GM18519 (cell line): ENCODE measurements around the gene ISLR2.

ENCODE experiments used
- ATAC-seq: cut with Tn5 transposase; IDR thresholded peaks from one replicate; pipeline ENCODE4 v1.9.1; 2021; ENCODE audit warnings: mild to moderate bottlenecking, moderate library complexity; ENCODE audit not compliant: unreplicated experiment, low FRiP score

Gene ISLR2

DNA sequence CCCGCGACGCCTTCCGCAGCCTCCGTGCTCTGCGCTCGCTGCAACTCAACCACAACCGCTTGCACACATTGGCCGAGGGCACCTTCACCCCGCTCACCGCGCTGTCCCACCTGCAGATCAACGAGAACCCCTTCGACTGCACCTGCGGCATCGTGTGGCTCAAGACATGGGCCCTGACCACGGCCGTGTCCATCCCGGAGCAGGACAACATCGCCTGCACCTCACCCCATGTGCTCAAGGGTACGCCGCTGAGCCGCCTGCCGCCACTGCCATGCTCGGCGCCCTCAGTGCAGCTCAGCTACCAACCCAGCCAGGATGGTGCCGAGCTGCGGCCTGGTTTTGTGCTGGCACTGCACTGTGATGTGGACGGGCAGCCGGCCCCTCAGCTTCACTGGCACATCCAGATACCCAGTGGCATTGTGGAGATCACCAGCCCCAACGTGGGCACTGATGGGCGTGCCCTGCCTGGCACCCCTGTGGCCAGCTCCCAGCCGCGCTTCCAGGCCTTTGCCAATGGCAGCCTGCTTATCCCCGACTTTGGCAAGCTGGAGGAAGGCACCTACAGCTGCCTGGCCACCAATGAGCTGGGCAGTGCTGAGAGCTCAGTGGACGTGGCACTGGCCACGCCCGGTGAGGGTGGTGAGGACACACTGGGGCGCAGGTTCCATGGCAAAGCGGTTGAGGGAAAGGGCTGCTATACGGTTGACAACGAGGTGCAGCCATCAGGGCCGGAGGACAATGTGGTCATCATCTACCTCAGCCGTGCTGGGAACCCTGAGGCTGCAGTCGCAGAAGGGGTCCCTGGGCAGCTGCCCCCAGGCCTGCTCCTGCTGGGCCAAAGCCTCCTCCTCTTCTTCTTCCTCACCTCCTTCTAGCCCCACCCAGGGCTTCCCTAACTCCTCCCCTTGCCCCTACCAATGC is 45.1 kb downstream of the ISLR2 start:
- no peak for ATAC-seq

DNA sequence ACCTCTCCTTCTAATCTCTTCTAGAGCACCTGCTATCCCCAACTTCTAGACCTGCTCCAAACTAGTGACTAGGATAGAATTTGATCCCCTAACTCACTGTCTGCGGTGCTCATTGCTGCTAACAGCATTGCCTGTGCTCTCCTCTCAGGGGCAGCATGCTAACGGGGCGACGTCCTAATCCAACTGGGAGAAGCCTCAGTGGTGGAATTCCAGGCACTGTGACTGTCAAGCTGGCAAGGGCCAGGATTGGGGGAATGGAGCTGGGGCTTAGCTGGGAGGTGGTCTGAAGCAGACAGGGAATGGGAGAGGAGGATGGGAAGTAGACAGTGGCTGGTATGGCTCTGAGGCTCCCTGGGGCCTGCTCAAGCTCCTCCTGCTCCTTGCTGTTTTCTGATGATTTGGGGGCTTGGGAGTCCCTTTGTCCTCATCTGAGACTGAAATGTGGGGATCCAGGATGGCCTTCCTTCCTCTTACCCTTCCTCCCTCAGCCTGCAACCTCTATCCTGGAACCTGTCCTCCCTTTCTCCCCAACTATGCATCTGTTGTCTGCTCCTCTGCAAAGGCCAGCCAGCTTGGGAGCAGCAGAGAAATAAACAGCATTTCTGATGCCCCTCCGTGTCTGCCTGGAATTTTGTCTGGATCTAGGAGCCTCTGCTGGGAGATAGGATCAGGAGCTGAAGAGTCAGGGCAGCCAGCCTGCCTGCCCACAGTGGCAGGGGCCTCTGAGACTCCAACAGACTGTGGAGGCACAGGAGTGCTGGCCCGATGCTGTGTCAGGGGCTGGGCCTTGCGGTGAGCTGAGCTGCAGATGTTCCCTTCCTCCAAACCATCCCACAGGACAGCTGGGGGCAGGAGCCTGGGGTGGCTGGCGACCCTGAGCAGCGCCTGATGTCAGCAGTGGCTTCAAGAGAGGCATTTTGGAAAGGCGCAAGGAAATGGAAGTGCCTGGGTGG is 46.2 kb downstream of the ISLR2 start:
- ATAC-seq = no peak

DNA sequence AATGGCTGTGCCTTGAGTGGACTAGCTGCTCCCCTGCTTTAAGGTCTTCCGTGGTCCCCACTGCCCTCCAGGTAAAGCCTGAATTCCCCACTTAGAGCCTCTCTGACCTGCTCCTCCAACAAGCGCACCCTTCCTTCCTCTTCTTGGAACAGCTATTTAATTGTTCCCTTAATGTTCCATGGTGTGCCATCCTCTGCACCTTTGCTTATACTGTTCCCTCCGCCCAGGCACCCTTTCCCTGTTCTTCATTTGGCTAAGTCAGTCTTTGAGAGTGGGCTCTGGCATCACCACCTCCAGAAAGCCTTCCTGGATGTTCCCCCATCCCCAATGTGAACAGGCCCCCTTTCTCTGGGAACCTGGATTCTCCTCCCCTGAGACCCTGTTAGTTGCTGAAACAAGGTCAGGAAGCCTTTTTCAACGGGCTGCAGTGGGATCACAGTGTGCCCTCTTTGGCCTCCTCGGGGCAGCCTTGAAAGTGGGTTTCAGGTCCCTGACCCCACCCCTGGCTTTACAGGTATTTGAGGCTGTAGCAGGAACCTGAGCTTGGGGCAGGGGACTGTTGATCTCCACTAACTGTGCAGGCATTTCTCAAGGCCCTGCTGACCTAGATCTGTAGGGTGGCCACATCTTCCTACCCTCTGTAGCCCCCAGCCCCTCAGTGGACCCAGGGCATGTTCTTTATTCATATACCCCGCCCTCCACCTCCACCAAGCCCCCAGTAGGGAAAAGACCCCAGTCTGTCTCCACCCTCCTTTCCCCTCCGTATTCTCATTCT is 48.1 kb downstream of the ISLR2 start:
- ATAC-seq = no peak

DNA sequence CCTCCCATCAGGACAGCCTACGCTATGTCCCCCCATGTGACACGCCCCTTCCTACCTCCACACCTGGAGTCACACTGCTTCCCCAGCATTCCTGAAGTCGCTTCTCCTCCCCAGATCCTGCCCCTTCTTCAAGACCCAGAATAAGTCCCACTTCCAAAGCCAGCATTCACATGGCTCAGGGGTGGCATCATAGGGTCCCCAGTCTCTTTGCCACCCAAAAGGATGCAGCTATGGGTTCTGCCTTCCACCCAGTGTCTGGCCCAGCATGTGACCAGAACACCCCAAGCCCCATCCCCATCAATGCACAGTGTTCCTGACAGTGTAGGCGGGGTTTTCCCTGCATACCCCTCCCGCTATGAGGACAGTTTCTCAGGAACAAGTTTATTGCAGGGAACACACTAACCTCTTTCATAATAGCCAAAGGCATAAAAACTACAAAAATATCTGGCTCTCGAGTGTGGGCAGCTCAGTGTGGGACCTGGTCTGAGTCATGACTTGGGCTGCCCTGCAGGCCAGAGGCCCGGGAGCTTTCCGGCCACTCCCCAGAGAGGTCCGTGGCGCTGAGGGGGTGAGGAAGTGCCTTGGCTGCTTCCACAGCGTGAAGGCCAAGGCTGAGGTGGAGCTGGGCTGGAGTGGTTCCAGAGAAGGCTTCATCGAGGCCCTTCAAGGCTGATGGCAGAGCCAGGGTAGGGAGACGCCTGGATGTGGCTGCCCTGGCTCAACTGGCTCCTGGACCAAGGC is 48.9 kb downstream of the ISLR2 start:
- ATAC-seq = no peak

DNA sequence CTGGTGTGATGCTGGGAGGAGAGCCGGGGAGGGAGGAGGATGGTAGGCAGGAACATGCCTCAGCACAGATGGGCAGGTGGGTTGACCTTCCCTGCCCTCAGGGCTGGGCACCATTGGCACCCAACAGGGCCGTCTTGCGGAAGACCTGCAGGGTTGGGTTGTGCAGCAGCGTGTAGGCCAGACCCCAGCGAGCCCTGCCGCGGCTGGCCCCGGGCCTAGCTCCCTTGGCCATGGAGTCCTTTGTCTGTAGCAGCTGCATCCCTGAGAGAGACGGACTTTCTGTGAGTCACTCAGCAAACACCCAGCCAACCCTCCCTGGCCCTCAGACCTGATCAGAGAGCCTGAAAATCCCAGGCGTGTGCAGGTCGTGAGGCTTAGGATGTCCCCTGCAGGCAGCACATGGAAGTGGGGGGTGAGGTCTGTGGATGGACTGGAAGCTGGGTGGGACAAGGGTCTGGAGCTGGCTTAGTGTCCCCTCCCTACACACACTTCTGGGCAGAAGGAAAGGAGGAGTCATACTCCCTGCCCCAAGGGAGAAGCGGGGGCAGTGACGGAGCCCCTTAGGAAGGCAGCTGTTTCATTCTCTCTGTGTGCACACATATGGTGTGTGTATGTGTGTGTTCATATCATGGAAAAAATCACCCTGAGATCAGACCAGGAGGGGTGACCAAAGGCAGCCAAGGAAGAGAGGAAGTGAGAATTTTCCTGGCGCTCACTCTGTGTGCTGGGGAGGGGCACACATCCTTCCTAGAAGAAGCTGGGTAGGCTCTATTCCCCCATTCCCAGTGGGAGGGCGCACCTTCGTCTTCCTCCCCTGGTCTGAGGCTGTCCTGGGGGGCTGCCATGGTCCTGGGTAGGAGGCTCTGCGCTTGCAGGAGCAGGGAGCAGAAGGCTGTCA is 49.8 kb downstream of the ISLR2 start:
- no peak for ATAC-seq

DNA sequence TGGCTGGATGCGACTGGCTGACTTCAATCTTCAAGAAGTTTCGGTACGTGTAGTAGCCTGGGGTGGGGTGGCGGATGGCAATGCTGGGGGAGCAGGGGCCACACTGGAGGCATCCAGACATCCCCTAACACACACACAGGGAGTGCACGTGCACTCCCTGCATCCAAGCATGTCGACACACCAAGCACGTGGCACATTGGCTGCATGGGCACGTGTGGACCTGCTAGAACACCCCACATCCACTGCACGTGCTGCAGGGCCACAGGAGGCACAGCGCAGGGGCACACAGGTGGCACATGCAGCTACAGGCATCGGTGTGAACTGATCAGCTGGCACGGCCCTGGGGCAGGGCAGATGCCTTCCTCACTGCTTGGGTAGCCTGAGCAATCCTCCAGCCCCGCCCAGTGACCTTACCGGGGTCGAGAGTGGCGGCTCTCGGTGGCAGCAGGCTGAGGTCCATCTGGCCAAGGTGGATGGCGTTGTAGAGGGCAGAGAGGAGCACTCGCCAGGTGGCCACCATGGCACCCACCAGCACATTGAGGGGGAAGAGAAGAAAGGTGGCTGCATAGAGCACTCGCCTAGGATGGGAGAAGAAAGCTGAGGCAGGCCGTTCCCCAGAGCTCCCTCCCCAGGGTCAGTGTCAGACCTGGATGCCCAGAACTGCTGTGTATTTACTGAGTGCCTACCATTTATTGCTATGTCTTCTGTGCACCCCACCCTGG is 50.7 kb downstream of the ISLR2 start:
- no peak for ATAC-seq

DNA sequence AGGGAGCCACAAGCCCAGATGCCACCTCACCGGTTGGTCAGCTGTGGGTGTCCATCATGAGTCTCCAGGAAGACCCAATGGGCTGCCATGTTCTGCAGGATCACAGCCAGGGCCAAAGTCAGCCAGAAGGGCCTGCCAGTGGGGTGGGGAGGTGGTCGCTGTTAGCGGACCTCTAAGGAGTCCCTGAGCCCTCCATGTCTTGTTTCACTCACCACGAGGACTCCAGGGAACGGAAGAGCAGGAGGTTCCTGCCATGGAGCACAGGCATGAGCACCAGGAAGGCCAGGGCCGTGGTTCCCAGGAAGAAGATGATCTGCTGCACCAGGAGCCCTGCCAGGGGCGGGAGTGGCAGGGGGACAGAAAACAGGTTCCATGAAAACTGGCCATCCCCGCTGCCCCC is 51.7 kb downstream of the ISLR2 start:
- no peak for ATAC-seq

DNA sequence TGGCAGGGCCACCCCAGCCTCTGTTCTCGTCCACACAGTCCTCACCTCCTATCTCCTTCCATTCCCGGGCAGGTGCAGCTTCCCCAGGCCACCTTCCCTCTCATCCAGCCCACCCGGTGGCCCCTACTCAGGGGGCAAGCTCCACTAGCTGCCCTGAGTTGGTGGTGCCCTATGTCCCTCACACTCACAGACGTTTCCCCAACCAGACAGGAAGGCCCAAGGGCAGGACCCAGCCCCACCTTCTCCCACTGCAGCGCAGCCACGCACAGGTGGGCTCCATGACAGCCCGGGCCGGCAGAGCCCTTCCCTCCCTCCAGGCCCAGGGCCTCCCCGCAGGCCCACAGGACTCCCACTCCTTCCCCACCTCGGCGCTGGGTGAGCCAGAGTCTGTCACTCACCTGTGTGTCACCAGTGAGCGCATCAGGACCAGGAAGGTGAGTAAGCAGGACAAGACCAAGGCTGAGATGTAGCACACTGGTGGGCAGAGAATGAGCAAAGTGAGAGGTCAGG is 54.3 kb downstream of the ISLR2 start:
- ATAC-seq = no peak

DNA sequence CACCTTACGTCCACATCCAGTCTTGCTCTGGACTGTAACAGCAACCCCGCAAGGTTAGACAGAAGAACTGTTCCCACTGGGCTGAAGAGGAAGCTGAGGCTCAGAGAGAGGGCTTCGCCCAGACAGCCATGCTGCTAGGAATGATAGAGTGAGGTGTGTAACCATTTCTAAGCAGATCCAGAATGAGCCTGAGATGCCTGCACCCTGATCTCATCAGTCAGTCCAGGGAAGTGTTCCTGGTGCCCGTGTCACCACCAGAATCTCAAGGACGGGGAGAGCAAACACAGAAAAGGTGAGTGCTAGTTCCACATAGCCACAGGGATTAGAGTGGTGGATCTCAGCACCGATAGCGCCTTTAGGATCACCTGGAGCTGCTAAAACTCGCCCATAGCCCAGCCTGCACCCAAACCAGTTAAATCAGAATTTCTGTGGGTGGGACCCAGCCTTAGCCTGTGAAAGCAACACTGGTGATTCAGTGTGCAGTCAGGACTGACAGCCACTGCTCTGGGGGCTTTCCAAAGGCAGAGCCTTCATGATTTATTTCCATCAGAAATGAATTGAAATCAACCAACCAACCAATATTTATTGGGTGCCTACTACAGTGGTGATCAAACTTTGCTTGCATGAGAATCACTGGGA is 55.4 kb downstream of the ISLR2 start:
- ATAC-seq = no peak
